ENCODE measurements around the gene CYBA. TPM values are rescaled to one million over a fixed set of nuclear protein-coding genes. Genes with fewer than 3 reads are reported as not detected.

The CYBA gene
- total RNA-seq, 1 donor from 2014 or later: 51.7 TPM

DNA sequence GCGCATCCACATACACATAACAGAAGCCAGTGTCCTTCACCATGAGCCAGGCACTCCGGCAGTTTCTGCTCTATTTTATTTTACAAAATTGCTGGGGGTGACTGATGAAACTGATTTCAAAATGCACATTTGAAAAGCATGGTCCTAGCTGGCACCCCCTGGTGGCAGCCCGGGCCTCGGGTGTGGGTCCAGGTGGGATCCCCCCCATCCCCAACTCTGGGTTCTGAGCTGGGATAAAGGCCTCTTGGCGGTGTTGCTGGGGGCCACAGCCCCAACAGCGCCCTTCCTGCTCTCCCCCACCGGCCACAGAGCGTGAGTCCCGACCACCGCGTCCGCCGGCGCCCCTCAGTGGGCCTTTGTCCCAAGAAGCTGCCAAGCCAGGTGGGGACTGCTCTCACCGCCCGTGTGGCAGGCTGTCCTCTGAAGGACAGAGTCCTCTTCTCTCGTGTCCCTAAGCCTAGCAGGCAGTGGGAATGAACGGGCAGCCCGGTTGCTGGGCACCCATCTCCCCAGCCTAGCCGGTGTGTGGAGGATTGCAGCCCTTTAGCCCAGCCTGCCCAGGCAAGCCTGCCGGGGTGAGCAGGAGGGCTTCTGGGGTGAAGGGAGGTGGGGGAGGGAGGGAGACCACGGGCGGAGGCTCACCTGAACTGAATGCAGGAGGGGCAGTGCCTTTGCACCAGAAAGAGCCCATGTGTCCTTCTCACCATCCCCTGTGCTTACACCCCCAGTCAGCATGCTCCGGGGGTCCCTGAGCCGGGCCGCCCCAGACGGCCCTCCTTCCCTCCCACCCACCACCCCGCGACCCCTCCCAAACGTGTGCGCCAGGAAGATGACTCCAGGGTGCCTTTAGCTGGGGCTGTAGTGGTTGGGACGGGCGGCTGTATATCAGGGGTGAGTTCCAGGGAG, 34.6 kb upstream of the CYBA start:
- no peak for DNase-seq (ENCODE audit: low spot score)
- Mint-ChIP-seq H3K27me3 (ENCODE audit: low read depth) (peaks cover 34% of the 10 kb centered on the region), H3K4me3 (ENCODE audit: unreplicated experiment) (no peak overlapping the region), H3K27ac (ENCODE audit: unreplicated experiment) (no peak overlapping the region), H3K4me1 (ENCODE audit: low read depth) (peaks cover 2% of the 10 kb centered on the region), H3K9me3 (ENCODE audit: low read depth) (no peaks in the 10 kb centered on the region), H3K36me3 (ENCODE audit: low read depth) (peaks cover 1% of the 10 kb centered on the region)
- TF ChIP-seq, protein P1, sequence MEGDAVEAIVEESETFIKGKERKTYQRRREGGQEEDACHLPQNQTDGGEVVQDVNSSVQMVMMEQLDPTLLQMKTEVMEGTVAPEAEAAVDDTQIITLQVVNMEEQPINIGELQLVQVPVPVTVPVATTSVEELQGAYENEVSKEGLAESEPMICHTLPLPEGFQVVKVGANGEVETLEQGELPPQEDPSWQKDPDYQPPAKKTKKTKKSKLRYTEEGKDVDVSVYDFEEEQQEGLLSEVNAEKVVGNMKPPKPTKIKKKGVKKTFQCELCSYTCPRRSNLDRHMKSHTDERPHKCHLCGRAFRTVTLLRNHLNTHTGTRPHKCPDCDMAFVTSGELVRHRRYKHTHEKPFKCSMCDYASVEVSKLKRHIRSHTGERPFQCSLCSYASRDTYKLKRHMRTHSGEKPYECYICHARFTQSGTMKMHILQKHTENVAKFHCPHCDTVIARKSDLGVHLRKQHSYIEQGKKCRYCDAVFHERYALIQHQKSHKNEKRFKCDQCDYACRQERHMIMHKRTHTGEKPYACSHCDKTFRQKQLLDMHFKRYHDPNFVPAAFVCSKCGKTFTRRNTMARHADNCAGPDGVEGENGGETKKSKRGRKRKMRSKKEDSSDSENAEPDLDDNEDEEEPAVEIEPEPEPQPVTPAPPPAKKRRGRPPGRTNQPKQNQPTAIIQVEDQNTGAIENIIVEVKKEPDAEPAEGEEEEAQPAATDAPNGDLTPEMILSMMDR (IDR thresholded peaks at IDR 0.05): peak; percentile 80

DNA sequence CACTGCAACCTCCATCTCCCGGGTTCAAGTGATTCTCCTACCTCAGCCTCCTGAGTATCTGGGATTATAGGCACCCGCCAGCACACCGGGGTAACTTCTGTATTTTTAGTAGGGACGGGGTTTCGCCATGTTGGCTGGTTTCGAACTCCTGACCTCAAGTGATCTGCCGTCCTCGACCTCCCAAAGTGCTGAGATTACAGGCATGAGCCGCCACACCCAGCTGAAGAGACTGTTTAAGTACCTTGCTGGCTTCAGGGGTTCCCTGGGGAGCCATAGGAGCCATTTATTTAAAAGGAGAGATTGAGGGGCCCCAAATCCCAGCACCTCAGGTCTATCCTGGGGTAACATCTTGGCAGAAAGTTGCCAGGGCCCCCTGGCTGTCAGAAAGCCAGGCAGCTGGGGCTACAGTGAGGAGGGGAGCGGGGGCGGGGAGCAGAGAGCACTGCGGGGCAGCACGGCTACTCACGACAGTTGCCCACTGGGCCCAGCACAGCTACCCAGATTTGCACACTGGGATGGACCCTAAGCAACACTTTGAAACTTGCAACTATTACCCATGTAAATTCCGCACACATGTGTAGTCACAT, 33.8 kb upstream of the CYBA start:
- Mint-ChIP-seq H3K9me3 (ENCODE audit: low read depth) (no peaks in the 10 kb centered on the region), H3K4me1 (ENCODE audit: low read depth) (peaks cover 2% of the 10 kb centered on the region), H3K4me3 (ENCODE audit: unreplicated experiment) (no peak overlapping the region), H3K36me3 (ENCODE audit: low read depth) (peaks cover 1% of the 10 kb centered on the region), H3K27ac (ENCODE audit: unreplicated experiment) (no peak overlapping the region), H3K27me3 (ENCODE audit: low read depth) (peaks cover 33% of the 10 kb centered on the region)
- DNase-seq (ENCODE audit: low spot score): no peak
- TF ChIP-seq, protein P1 (IDR thresholded peaks at IDR 0.05): no peak

DNA sequence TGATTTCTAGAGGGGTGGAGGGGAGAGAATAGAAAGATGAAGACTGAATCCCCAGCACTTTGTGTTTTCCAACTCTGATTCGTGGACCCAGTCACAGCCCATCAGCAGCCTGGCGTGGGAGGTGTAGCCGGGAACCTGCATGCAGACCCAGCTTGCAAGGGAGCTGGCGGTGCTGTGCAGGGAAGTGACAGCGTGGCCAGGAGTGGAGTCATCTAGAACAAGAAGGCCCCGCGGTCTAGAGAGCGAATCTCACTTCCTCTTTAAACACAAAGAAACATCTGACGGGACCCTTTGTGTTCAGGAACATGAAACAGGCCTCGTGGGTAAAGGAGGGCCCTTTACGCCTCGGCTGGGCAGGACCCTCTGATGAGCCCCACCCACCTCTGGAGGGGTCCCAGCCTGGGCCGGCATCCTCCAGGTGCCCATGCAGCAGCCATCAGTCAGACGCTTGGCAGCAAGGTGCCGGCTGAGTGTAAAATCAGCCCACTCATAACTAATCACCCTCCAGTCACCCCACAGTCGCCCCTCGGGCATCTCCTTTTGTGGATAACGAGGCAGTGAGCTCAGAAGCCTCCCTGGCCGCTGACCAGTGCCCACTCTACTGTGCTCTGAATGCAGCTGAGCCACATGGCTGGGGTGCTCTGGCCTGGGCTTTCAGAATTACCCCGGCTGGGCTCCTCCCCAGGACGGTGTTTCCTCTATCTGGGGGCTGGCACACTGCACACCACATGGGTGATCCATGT, 31.0 kb upstream of the CYBA start:
- H3K9me3 Mint-ChIP-seq (ENCODE audit: low read depth): no peaks in the 10 kb centered on the region
- H3K4me1 Mint-ChIP-seq (ENCODE audit: low read depth): peaks cover 2% of the 10 kb centered on the region
- TF ChIP-seq, protein P1 (IDR thresholded peaks at IDR 0.05): no peak
- no peak overlapping the region for H3K27ac Mint-ChIP-seq (ENCODE audit: unreplicated experiment)
- H3K36me3 Mint-ChIP-seq (ENCODE audit: low read depth): peaks cover 1% of the 10 kb centered on the region
- peaks cover 21% of the 10 kb centered on the region for H3K27me3 Mint-ChIP-seq (ENCODE audit: low read depth)
- no peak overlapping the region for H3K4me3 Mint-ChIP-seq (ENCODE audit: unreplicated experiment)
- no peak for DNase-seq (ENCODE audit: low spot score)

DNA sequence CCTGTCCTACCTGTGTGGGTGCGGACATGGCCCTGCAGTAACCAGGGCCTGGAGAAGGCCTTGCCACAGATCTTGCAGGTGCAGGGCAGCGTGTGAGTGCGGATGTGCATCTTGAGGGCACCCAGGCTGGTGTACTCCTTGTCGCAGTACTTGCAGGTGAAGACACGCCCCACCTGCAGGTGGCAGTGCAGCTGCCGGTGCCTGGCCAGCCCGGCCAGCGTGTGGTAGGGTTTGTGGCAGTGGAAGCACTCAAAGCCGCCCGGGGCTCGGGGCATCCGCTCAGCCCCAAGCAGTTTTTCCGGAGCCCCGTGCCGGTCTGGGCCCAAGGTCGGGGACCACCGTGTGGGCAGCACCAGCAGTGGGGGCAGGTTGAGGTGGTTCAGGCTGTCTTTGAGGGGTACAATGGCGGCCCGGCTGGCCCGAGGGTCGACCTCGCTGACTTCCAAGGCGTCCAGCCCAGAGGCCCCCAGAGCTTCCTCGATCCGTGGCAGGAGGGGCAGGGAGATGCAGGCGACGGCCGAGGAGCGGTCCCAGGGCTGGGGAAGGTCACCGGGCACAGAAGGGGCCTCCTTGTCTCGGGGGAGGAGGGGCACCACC, 30.3 kb upstream of the CYBA start:
- Mint-ChIP-seq H3K36me3 (ENCODE audit: low read depth) (peaks cover 1% of the 10 kb centered on the region), H3K27ac (ENCODE audit: unreplicated experiment) (no peak overlapping the region), H3K27me3 (ENCODE audit: low read depth) (peaks cover 21% of the 10 kb centered on the region), H3K4me1 (ENCODE audit: low read depth) (peaks cover 2% of the 10 kb centered on the region), H3K4me3 (ENCODE audit: unreplicated experiment) (no peak overlapping the region), H3K9me3 (ENCODE audit: low read depth) (no peaks in the 10 kb centered on the region)
- TF ChIP-seq, protein P1 (IDR thresholded peaks at IDR 0.05): peak; percentile 43
- no peak for DNase-seq (ENCODE audit: low spot score)

All from chondrocyte (in vitro differentiated cells).